Stimulated activated CD4-positive, alpha-beta T cell treated with anti-CD3 and anti-CD28 coated beads, Interleukin-2, amount 100 ng/mL, for 24 hours (primary cell): ENCODE data around the gene GALNT16.
"Not testable (repeated sequence)": the region's sequence is repeated elsewhere in the genome, so short reads cannot be mapped to it uniquely, and the experiment has no call there.

Source experiments
- DNase-seq, 2 donors: peaks; one replicate each; pipeline ENCODE4 v3.0.0-alpha.2; 2020

Gene GALNT16

DNA sequence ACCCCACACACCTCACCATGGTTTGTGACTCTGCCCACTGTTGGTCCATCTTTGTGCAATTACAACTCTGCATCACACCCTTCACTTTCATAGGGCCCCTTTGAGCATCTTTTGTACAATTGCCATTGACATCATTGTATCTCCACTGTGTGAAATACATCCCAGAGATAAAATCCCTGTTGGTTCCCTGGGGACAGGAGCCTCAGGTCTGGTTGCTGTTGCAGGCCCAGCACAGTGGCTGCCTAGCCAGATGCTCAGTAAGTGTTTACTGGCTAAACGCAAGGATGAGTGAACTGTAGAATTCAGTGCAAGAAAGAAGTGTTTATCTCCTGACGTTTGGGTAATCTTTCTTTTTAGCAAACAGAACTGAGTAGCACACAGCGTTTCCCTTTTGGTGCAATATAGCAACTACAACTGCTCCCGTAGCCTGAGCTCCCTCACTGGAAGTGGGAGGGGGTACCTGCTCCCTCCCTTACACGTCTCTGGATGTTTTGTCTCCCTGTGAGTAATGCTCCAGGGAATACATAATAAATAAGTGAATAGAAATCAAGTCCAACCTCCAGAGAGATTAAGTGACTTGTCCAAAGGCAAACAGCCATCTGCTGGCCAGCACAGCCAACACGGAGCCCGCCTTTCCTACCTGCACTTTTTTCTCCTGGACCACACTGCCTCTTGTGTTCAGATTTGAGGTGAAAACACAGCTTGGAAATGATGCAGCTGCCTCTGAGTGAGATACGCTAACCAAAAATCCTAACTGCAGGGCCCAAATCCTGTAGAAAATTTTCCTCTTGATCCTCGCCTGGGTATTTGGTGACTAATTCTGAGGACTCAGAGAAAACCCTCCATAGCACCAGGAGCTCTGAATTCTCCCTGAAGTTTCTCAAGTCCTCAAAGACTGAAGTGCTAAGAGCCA, 27.4 kb downstream of the GALNT16 start:
- DNase-seq, result no peak

DNA sequence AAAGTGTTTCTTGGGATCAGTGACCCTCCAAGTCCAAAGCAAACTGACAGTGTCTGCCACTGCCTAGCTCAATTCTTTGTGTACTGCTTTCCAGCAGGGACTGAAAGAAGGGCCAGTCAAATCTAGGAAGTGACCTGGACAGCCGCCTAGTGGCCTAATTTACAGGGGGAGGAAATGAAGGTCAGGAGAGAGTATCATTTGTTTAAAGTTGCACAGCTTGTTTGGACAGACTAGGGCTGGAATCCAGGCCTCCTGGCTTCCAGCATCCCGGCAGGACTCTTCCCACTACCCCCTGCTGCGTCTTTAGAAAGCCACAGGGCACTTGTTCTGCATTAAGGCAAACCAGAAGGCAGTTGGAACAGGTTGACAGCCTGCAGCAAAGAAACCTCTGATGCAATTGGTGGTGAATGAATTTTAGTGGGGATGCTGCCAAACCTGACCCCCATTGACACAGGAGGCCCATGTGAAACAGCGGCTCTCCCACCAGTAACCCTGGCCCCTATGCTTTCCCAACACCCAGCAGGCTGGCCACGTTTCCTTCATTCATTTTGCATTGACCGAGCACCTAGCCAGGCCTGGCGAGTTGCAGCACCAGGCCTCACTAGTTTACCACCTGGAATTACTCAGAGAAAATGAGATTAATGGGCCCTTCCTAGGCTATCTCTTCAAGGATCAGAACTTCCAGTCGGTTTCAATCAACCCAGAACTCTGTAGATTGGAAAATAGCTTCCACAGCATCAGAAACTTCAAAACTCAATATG, 28.2 kb downstream of the GALNT16 start:
- no peak for DNase-seq

DNA sequence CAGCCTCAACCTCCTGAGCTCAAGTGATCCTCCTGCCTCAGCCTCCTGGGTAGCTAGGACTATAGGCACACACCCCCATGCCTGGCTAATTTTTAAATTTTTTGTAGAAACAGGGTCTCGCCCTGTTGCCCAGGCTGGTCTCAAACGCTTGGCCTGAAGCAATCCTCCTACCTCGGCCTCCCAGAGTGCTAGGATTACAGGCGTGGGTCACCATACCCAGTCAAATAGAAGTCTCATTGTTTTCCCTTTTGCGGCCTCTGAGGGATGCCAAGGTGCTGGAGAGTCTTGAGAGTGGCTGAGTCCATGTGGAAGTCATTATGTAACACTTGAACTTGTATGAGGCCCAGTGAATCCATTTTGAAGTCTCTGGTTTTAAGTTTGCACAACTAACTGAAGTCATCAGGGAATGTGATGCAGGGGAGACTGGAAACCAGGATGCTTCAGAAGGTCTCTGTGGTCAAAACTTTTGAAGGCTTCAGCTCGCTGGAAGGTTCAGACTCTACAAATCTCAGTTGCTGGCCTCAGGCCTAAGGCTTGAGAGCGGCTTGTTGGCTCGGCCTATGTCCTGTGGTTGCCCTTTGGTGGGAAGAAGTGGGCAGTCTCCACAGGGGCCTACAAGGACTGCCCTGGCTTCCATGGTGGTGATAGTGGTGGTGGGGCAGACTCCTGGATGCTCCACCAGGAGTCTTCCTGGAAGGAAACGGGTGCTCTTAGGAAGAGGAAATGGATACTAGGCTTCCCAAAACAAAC, 29.2 kb downstream of the GALNT16 start:
- DNase-seq, result no peak

DNA sequence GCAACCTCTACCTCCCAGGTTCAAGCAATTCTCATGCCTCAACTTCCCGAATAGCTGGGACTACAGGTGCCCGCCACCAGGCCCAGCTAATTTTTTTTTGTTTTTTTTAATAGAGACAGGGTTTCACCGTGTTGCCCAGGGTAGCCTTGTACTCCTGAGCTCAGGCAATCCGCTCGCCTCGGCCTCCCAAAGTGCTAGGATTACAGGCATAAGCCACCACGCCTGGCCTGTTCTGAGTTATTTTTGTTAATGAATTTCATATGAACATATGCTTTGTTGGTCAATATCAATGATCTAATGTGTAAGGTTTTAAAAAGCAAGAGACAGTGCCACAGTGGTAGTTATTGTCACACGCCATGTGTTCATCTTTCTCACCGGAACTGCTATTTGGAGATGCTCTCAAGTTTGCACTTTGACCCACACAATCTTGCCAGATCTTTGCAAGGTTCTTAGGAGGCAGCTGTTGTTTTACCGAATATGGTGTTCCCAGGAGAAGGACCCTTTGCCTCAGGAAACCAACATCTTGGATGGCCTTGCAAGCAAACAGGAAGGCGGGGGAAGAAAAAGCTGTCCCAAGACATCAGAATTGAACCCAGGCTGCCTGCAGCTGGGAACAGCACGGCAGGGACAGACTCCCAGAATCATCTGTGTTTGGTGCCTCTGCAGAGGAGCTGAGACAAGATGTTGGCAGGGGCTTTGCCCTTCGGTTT, 30.0 kb downstream of the GALNT16 start:
- no peak for DNase-seq

DNA sequence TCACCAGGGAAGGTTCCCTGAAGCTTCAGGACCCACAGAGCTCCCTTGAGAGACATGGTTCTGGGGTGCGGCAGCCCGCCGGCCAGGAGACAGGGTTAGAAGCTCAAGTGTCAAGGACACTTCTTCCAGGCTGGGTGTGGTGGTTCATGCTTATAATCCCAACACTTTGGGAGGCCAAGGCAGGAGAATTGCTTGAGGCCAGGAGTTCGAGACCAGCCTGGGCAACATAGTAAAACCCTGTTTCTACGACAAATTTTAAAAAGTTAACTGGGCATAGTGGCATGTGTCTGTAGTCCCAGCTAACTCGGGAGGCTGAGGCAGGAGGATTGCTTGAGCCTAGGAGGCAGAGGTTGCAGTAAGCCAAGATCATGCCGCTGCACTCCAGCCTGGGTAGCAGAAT, 30.9 kb downstream of the GALNT16 start:
- not testable (repeated sequence) for DNase-seq

DNA sequence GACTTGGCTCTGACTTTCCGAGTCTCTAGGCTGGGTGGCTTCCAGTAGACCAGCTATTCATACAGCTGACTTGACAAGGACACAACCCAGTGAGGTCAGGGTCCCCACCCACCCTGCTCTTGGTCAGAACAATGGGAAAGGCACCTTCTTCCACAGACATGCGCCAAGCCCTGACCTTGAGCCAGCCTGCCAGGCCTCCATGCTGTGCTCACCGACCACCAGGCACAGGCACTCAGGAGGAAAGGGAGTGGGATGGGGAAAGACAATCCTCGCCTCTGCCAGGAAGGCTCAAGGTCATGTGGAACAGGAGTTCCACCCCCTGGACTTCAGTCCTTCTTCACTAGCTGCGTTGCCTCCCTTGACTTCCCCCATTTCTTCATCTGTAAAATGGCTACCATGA, 31.4 kb downstream of the GALNT16 start:
- no peak for DNase-seq

DNA sequence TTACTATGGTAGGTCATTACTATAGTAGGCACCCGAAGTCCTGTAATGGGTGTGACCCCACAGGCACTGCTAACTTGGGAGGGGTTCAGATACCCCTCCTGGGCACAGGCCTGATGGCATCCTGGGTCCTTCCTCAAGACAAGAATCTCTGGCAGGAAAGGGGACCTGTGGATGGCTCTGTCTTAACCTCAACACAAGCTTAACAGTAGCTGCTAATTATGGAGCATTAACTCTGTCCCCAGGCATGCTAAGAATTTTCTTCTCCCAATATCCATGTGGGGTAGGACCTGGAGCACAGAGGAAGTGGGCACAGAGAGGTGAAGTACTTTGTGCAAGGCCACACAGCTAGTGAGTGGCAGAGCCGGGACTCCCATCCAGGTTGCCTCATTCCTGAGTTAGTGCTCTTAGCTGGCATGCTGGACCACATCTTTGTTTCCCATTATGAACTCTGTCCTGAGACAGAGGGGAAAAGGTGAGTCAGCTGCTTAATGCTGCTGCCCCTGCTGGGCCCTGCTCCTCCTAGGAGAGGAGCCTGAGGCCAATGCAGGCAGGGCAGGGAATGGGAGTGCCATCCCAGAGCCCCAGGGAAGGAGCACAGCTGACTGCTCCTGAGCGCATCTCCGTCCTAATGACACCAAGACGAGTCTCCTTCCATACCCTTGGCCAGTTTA, 32.1 kb downstream of the GALNT16 start:
- no peak for DNase-seq

DNA sequence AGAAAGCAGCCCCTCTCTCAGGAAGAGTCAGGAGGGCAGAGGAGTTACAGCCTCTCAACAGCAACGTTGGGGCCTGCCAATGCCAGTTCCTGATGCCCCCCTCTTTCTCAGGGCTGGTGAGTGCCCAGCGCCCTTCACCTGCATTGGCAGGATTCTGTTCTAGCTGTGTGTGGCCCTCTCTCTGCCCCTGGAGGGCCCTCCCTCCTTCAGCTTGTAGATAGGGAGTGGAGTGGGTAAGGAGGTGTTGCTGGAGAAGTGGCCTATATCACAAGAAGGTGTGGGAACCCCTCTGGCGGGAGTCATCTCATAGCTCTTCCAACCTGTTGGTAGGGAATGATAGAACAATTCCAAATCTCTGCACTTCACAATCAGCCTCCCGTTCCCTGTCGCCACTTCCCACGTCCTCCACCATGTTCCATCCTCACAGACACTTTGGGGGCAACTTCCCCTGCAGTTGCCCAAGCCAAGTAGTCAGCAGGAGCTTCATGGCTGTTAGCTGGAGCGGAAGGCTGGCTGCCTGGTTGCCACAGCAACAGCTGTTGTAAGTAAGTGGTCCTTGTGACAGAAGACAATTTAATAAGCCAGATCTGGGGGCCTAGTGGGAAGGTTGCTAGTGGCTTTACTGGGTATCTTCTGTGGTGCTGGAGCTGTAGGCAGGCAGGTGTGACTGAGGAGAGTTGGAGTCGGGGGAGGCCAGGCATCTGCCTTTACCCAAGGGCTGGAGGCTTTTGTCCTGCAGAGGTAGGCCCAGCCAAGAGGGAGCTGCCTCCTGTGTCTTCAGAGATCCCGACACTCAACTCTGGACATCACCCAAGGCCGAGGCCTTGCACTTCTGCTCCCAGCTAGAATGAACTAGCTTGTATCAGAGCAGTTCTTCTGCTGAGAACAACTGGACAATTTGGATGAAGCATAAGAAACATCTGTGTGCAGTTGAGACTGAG, 38.4 kb downstream of the GALNT16 start:
- no peak for DNase-seq

DNA sequence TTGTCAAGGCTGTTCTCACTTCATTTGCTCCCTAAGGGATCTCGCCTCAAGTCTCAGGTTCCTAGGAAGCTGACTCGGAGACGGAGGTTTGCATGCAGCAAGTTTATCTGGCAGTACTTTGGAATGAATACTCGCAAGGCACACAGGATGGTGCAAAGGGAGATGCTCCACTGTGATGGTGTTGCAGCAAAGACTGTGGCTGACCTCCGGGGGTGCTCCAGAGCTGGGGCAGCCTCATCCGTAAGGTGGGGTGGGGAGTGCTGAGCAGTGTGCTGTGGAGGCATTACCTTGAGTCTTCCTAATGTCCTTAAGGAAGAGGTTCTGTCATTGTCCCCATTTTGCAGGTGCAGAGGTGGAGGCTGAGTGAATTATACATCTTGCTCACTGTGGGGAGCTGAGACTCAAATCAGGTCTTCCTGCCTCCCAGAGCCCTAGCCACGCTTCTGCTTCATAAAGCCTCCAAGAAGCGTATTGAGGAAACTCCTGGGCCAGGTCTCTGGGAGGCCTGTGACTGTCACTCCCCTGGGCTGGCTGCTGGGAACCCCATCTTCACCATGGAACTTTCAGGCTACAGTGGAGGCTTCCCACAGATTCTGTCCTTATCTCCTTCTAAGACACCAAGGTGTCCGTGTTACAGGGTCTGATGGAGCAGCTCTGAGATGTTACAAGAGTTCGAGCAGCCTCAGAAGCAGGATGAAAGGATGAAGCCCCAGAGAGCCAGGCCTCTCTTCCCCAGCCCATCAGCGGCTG, 39.5 kb downstream of the GALNT16 start:
- DNase-seq, result no peak

DNA sequence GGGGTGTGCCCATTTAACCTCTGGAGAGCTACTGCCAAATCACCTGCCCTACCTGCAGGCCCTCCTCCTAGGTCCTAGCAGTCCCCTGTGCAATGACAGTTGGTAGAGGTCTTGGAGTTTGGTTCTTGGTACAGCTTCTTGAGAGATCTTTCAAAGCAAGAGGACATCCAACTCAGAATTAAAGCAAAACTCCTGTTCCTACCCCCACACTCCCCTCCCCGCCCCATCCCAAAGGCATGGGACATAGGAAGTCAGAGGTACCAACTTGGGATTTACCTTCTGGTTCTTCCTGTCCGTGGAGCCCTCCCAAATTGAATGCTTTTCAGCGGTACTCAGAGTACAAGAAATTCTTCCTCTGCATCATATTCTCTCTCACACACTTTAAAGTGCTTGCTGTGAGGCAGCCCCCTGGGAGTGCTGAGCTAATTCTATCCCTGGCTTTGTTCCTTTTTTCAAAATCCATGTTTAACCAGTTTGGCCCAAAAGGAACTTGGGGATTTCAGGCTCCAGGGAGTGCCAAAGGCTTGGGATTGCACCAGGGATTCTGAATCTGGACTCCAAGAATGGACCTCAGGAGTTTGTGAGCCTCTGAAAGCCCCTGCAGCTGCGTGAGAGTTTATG, 40.8 kb downstream of the GALNT16 start:
- DNase-seq, result no peak

DNA sequence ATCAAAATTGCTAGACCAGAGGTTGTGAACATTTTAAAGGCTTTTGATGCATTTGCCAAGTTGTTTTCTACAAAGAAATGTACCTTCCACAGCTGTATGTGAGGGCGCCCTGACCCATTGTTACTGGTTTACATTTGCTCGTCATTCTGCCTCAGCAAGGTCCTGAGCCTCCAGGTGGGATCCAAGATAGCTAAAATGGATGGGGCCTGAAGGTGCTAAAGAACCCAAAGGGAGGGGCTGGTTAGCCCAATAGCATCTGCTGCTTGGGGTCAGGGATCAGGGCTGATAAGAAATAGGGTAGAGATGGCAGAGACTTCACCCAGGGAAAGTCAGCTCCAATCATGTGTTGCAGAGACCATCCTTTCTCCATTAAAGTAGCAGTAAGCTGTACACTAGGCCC, 43.1 kb downstream of the GALNT16 start:
- DNase-seq, result no peak

DNA sequence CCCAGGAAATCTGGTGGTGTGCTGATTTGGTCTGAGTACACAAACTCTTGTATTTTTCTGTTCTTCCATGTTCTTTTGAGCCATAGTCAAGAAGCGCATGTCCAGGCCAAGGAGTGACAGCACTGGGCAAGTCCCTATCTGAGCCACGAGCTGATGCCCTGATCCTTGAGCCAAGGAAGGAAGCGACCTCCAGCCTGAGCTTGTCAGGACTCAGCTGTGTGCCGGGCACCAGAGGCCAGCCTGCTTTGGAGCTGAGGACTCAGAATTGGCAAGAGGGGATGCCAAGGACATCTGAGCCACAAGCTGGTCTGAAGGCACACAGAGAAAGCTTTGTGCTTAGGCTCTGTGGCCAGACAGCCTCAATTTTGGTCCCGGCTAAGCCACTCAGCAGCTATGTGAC, 52.6 kb downstream of the GALNT16 start:
- DNase-seq, result peak in 1 of 2 donors; percentile 9

DNA sequence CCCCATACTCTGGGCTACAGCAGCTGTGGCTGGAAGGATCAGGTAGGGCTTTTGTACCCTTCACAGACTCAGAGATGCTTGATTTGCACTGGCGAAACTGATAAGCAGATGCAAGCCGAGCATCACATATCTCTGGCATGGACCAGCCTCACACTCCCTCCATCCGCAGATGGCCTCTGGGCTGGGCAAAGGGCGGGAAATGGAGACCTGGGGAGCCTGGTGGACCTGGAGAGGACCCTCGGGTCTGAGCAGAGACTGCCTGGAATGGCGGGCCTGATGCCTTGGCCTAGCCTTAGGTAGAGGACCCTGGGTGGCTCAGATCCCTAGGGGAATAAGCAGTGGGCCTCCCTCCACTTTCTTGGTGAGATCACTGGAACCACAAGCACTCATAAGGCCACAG, 53.2 kb downstream of the GALNT16 start:
- DNase-seq, result peak in 1 of 2 donors; percentile 0

DNA sequence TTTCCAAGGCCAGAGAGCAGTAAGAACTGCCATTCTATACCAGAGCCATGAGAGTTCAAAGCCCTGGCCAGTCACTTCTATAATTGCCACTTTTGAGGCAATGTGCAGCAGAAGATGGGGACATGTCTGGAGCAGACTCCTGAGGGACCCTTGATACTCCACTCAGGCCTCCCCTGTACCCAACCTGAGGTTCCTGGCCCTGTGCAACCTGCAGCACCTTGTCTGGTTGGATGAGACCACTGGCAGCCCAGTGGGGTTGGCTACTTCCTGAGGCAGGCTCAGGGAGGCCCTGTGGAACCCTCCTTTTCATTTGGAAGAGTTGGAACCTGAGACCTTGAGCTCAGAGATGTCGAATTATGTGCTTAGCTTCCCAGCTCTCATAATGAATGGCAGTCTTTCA, 54.4 kb downstream of the GALNT16 start:
- DNase-seq, result peak in 1 of 2 donors; percentile 4

DNA sequence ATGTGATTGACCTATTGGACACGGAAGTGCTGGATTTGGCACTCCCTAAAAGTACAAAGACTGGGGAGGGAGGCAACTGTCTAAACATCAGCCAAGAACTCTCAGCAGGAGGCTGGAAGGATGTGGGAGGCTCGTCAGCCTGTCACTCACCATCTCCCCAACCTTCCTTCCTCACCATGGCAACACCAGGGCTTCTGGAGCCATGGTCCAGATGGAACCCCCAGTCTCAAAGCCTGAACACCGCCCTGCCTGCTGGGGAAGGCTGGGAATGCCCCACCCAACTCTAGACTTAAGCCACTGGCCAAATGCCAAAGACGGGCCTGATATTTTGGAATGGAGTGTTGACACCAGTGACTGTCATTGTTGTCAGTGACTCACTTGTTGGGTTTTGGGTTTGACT, 55.3 kb downstream of the GALNT16 start:
- DNase-seq, result peak in 1 of 2 donors; percentile 8

DNA sequence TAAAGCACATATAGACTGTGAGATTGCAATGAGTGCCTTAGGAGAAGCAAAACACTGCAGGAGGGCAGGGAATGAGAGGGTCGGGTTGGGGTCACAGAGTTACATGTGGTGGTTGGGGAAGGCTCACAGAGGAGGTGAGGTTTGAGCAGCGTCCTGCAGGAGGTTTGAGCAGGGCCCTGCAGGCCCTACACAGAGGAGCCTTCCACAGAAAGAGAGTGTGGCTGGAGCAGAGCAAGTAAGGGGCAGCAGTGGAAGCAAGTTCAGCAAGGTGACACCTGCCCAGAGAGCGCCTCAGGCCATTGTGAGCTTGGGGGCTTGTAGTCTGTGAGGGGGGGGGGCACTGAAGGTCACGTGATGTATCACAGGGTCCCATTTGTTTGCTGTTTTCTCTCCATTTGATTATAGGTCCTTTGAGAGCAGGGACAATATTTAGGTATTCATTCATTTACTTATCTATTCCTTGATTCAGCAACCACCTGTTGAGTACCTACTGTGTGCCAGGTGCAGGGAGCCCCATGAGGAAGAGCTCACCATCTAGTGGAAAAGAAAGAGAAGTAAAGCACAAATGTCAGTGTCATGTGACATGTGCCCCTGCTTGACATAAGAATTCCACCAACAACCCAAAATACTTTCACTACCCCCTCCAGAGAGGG, 56.6 kb downstream of the GALNT16 start:
- peak in 1 of 2 donors; percentile 11 for DNase-seq

DNA sequence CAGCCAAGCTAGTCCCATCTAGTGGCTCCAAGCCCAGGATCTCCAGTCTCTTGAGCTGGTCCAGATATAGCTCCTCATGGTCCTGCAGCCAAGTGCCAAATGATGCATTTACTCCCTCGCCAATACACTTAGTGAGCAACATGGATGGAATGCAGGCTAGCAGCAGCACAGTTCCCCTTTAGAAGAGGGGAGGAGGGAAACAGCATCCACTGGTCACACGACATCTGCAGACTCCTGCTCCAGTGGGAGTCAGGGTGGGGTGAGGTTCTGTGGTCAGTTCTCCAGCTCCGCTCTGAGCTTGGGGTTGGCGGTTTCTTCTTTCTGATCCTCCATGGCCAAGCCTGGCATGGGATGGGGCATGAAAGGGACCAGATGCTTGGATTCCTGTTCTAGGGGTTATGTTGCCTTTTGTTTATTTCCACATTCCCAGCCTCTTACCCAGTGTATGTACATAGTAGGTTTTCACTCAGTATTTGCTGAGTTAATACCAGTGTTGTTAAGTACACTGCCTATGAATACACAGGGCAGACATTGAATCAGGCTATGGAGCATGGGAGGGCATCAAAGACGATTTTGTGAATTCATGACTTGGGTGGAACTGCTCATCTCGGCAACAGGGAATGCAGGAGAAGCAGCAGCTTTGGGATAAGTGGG, 57.3 kb downstream of the GALNT16 start:
- peak in 1 of 2 donors; percentile 9 for DNase-seq

DNA sequence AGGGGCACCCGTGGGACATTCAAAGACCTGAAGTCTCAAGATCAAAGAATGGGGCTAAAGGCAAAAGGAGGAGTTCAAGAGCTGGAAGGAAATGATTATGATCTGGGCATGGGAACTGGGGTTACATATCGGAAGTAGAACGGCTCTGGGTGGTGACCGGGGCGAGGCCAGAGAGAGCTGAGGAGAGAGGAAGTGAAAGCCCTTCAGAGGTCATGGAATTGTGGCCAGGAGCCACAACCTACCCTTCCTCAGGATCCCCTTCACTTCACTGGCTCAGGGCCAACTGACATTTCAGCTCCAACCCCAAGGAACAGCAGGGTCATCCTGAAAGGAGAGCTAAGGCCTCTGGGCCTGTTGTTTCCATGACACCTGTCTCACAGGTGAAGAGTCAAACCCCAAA, 57.8 kb downstream of the GALNT16 start:
- no peak for DNase-seq

DNA sequence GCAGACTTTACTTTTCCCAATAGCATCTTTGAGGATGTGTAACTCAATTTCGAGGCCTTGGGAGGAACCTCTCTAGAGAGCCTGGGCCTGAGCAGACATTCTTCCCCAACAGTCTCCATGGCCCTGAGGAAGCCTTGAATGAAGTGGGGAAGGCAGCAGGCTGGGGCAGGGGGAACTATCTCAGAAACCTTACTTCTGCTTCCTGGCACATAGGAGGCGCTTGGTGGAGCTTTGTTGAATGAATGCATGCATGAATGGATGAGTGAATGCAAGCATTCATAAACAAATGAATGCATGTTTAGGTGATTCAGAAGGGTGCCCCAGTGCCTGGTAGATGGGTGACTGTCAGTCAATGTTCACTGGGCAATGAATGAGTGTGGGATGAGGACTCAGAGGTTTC, 58.3 kb downstream of the GALNT16 start:
- DNase-seq, result peak in 1 of 2 donors; percentile 7
